ENCODE measurements around the gene SELENOS.

DNA sequence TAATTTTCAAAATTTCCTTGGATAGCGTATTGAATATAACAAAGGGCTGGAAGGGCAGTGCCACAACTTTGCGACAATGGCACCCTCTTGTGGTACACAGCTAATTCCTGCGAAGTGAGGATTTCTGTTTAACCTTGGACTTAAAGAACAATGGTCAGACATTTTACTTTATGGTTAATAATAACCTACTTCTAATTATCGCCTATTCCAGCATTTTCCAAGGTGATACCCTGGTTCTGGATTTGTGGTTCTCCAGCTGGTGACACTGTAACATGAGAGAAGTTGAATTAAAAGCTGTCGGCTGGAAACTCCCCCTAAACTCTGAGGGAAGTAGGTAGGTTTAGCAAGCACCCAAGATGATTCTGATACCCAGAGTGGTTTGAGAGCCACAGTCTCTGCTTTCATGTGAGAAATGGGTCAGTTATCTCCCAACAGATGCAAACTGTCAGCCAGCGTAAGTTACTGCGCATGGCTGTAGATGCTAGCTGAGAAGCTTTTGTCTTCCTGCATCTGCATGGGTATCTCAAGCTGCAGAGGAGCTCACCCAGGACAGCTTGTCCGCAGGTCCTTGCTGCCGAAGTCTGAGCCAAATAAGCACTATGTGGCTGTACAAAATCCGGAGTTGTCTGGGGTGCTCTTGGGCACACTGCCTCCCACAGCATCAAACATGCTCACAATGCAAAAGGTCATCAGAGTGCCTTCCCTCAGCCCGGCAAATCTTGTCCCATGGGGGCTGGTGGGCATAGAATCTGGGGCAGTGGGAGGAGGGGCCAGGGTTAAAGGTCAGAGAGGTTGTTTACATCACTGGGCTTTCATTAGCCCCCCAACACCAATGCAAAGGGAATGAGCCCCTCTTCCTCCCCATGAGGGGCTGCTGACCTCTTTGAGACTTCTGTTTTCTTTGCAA is 18.8 kb downstream of the SELENOS start:
- TF ChIP-seq, protein P1, sequence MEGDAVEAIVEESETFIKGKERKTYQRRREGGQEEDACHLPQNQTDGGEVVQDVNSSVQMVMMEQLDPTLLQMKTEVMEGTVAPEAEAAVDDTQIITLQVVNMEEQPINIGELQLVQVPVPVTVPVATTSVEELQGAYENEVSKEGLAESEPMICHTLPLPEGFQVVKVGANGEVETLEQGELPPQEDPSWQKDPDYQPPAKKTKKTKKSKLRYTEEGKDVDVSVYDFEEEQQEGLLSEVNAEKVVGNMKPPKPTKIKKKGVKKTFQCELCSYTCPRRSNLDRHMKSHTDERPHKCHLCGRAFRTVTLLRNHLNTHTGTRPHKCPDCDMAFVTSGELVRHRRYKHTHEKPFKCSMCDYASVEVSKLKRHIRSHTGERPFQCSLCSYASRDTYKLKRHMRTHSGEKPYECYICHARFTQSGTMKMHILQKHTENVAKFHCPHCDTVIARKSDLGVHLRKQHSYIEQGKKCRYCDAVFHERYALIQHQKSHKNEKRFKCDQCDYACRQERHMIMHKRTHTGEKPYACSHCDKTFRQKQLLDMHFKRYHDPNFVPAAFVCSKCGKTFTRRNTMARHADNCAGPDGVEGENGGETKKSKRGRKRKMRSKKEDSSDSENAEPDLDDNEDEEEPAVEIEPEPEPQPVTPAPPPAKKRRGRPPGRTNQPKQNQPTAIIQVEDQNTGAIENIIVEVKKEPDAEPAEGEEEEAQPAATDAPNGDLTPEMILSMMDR (IDR thresholded peaks at IDR 0.05; ENCODE audit: low read length), result peak; percentile 95
- no peak for TF ChIP-seq EZH2 (IDR thresholded peaks at IDR 0.05; ENCODE audit: borderline replicate concordance, low read length)
